GM19372 (cell line): Measurements from ENCODE around the gene TSPAN14.

Experiments
- ATAC-seq: cut with Tn5 transposase; IDR thresholded peaks from one replicate; pipeline ENCODE4 v1.9.1; 2021; ENCODE audit warnings: mild to moderate bottlenecking, low read depth, moderate library complexity; ENCODE audit not compliant: unreplicated experiment

Gene TSPAN14

DNA sequence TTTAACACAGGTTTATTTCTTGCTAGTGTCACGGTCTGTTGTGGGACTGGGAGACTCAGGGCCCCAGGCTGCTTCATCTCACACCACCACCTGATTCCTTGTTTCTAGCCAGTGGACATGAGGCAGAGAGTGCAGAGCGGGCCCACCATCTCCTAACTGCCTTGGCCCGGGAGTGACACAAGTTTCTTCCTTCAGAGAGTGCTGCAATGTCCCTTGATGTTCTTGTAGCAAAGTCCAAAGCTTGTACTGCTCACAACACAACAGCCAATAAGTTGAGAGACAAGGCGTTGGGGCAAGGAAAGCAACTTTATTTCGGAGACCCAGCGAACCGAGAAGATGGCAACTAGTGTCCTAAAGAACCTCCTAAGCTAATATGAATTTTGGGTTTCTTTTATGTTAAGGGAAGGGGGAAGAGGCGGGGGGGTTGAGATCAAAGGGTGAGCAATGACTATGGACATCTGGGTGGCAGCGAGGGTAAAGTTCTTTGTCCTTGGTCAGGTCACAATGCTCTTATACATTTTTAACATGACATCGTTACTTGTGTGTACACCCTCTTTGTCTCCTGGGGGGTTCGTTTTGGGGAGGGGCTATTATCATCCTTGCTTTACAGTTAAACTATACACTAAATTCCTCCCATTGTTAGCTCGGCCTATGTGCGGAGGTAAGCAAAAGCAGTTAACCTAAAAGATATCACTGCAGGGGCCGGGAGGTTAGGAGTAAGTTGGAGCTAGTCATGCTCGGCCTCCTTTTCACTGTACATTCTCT is 115.2 kb downstream of the TSPAN14 start:
- no peak for ATAC-seq

DNA sequence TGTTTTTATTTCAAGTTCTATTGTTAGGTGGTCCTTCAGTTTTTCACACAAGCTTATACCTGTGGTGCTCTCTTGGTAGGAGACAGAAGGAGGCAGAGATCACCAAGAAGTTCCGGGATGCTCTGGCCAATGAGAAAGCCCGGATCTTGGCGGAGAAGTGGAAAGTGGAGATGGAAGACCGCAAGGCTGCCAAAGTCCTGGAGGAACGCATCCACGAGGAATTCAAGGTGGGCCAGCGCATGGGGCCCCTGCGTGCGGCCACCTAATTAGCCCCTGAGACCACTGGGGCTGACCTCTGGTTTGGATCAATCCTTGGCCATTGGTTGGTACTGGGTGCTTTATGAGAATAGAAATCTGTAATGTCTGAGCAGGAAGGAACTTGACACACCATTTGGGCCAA is 117.2 kb downstream of the TSPAN14 start:
- ATAC-seq, result no peak

- no peak for ATAC-seq
Observed at GRCh38 chr10:80579181-80579763, 125.2 kb downstream of the TSPAN14 start.

GRCh38 chr10:80579849-80580637 is 125.9 kb downstream of the TSPAN14 start:
- ATAC-seq, result no peak

GRCh38 chr10:80580638-80581468 is 126.7 kb downstream of the TSPAN14 start:
- ATAC-seq, result no peak

DNA sequence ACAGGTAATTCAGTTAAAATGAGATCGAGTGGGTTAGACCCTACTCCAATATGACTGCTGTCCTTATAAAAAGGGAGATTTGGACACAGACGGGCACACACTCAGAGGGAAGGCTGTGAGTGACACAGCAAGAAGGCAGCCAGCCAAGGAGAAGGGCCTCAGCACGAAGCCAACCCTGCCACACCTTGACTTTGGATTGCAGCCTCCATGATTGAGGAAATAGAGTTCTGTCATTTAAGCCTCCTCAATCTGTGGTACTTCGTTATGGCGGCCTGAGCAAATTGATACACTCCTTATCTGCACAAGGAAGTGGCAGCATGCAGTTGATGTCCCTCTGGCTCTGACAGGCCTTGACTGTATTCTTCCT is 127.3 kb downstream of the TSPAN14 start:
- no peak for ATAC-seq

- no peak for ATAC-seq
Observed at GRCh38 chr10:80582286-80582960, 128.3 kb downstream of the TSPAN14 start.
